ENCODE data around the gene NECTIN1.

NECTIN1 gene

DNA sequence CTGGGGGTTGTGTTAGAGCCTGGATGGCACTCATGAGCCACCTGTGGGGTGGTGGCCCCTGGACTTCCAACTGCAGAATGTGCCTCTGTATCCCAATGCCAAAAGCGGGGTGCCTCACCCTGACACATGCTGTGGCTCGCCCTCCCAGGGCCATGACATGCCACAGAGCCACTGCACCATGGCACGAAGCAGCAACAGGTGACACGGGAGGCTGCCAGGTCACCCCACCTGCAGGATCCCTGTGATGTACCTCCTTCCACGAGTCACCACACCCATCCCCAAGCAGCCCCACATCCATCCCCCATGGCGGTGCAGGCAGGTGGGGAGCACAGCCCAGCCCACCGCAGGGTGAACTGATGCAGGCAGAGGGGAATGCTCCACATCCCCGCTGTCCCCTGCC is 14.8 kb downstream of the NECTIN1 start:
- Histone ChIP-seq H3K27ac (ENCODE audit: low read depth, low read length) (no peak overlapping the region), H2AK5ac (ENCODE audit: low read length) (no peak overlapping the region), H3K23ac (ENCODE audit: low read length) (no peak overlapping the region), H3K4me1 (ENCODE audit: control insufficient read depth in 1 of 2, insufficient read depth in 2 of 2, low read length in 2 of 2) (peaks cover 2 to 8% of the 10 kb centered on the region in 2 experiments), H3K9ac (ENCODE audit: low read length) (no peak overlapping the region), H3K79me2 (ENCODE audit: control insufficient read depth, insufficient read depth, low read length, poor library complexity) (no peaks in the 10 kb centered on the region), H3K9me3 (ENCODE audit: insufficient read depth, low read depth, low read length) (no peaks in the 10 kb centered on the region), H4K8ac (ENCODE audit: low read depth, low read length) (no peak overlapping the region), H3K18ac (ENCODE audit: low read length) (no peak overlapping the region), H2AFZ (ENCODE audit: insufficient read depth, low read length, poor library complexity) (no peak overlapping the region), H3K4ac (ENCODE audit: low read depth, low read length) (peak overlapping the region; percentile 39), H2BK5ac (ENCODE audit: low read depth, low read length, poor library complexity) (no peak overlapping the region), H4K91ac (ENCODE audit: low read depth, low read length) (no peak overlapping the region), H3K36me3 (ENCODE audit: control insufficient read depth in 1 of 2, insufficient read depth in 2 of 2, low read length in 2 of 2) (no peaks in the 10 kb centered on the region), H3K14ac (ENCODE audit: low read length) (no peak overlapping the region), H3K4me3 (ENCODE audit: low read depth, low read length) (no peak overlapping the region), H3K79me1 (ENCODE audit: low read length) (no peaks in the 10 kb centered on the region), H2BK12ac (ENCODE audit: low read length) (no peak overlapping the region), H3K4me2 (ENCODE audit: low read length) (no peak overlapping the region), H4K12ac (ENCODE audit: low read depth, low read length) (no peak overlapping the region), H3K27me3 (ENCODE audit: insufficient read depth, low read length) (no peaks in the 10 kb centered on the region), H2BK120ac (ENCODE audit: insufficient read depth, low read length, poor library complexity) (no peak overlapping the region)
- WGBS (ENCODE audit: extremely low coverage, insufficient coverage, insufficient read length), result no CpG with 5 or more reads among the region's 8 CpGs
- no peak for DNase-seq

DNA sequence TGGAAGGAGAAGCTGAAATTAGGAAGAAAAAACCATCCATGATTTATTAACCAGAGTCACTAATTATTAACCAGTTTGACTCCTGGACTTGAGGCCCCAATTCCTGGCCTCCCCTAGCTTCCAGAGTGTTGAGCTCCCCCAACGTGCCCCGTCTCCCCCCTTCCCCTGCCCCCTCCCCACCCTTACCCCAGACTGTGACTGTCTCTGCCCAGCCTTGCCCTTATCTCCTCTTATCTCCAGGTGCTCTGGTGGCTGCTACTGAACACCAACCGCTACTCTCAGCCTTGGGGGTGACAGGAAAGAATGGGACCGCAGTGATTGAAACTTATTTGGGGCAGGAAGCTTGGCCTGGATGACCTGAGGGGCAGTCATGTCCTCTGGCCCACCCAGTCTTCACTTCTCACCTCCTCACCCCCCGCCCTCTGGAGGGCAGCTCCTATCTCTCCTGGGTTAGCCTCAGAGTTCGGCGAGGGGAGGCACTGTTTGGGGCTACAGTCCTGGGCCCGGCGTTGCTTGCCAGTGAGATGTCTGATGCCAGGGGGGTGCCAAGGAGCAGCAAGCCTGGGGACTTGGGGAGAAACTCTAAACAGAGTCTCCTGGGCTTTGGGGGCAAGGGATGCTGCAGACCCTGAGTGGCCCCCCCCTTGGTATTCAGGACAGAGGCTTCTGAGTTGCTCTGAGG is 15.5 kb downstream of the NECTIN1 start:
- Histone ChIP-seq H3K27me3 (ENCODE audit: insufficient read depth, low read length) (no peaks in the 10 kb centered on the region), H2AK5ac (ENCODE audit: low read length) (no peak overlapping the region), H3K27ac (ENCODE audit: low read depth, low read length) (no peak overlapping the region), H2BK12ac (ENCODE audit: low read length) (no peak overlapping the region), H4K91ac (ENCODE audit: low read depth, low read length) (no peak overlapping the region), H3K79me2 (ENCODE audit: control insufficient read depth, insufficient read depth, low read length, poor library complexity) (no peaks in the 10 kb centered on the region), H3K4me2 (ENCODE audit: low read length) (no peak overlapping the region), H3K23ac (ENCODE audit: low read length) (no peak overlapping the region), H3K9ac (ENCODE audit: low read length) (no peak overlapping the region), H2BK5ac (ENCODE audit: low read depth, low read length, poor library complexity) (no peak overlapping the region), H2BK120ac (ENCODE audit: insufficient read depth, low read length, poor library complexity) (no peak overlapping the region), H4K12ac (ENCODE audit: low read depth, low read length) (no peak overlapping the region), H3K4ac (ENCODE audit: low read depth, low read length) (no peak overlapping the region), H3K36me3 (ENCODE audit: control insufficient read depth in 1 of 2, insufficient read depth in 2 of 2, low read length in 2 of 2) (no peaks in the 10 kb centered on the region), H3K79me1 (ENCODE audit: low read length) (no peaks in the 10 kb centered on the region), H4K8ac (ENCODE audit: low read depth, low read length) (no peak overlapping the region), H3K14ac (ENCODE audit: low read length) (no peak overlapping the region), H3K4me3 (ENCODE audit: low read depth, low read length) (no peak overlapping the region), H3K18ac (ENCODE audit: low read length) (no peak overlapping the region), H2AFZ (ENCODE audit: insufficient read depth, low read length, poor library complexity) (no peak overlapping the region), H3K4me1 (ENCODE audit: control insufficient read depth in 1 of 2, insufficient read depth in 2 of 2, low read length in 2 of 2) (peaks cover 2 to 8% of the 10 kb centered on the region in 2 experiments), H3K9me3 (ENCODE audit: insufficient read depth, low read depth, low read length) (no peaks in the 10 kb centered on the region)
- no CpG with 5 or more reads among the region's 9 CpGs for WGBS (ENCODE audit: extremely low coverage, insufficient coverage, insufficient read length)
- no peak for DNase-seq

GRCh38 chr11:119712459-119713358 is 16.3 kb downstream of the NECTIN1 start:
- H3K9me3 ChIP-seq (ENCODE audit: insufficient read depth, low read depth, low read length), result no peaks in the 10 kb centered on the region
- WGBS (ENCODE audit: extremely low coverage, insufficient coverage, insufficient read length), result no CpG with 5 or more reads among the region's 10 CpGs
- H3K18ac ChIP-seq (ENCODE audit: low read length), result no peak overlapping the region
- H2BK5ac ChIP-seq (ENCODE audit: low read depth, low read length, poor library complexity), result no peak overlapping the region
- H3K4me3 ChIP-seq (ENCODE audit: low read depth, low read length), result no peak overlapping the region
- no peak overlapping the region for H3K4ac ChIP-seq (ENCODE audit: low read depth, low read length)
- no peaks in the 10 kb centered on the region for H3K27me3 ChIP-seq (ENCODE audit: insufficient read depth, low read length)
- H3K4me1 ChIP-seq (ENCODE audit: control insufficient read depth in 1 of 2, insufficient read depth in 2 of 2, low read length in 2 of 2), result peaks cover 2 to 8% of the 10 kb centered on the region in 2 experiments
- H3K4me2 ChIP-seq (ENCODE audit: low read length), result no peak overlapping the region
- no peak overlapping the region for H4K8ac ChIP-seq (ENCODE audit: low read depth, low read length)
- H3K79me2 ChIP-seq (ENCODE audit: control insufficient read depth, insufficient read depth, low read length, poor library complexity), result no peaks in the 10 kb centered on the region
- H2AK5ac ChIP-seq (ENCODE audit: low read length), result no peak overlapping the region
- no peak for DNase-seq
- H3K23ac ChIP-seq (ENCODE audit: low read length), result no peak overlapping the region
- H3K14ac ChIP-seq (ENCODE audit: low read length), result no peak overlapping the region
- H3K27ac ChIP-seq (ENCODE audit: low read depth, low read length), result no peak overlapping the region
- H4K12ac ChIP-seq (ENCODE audit: low read depth, low read length), result no peak overlapping the region
- no peaks in the 10 kb centered on the region for H3K79me1 ChIP-seq (ENCODE audit: low read length)
- H2BK12ac ChIP-seq (ENCODE audit: low read length), result no peak overlapping the region
- H3K36me3 ChIP-seq (ENCODE audit: control insufficient read depth in 1 of 2, insufficient read depth in 2 of 2, low read length in 2 of 2), result no peaks in the 10 kb centered on the region
- H2AFZ ChIP-seq (ENCODE audit: insufficient read depth, low read length, poor library complexity), result no peak overlapping the region
- H2BK120ac ChIP-seq (ENCODE audit: insufficient read depth, low read length, poor library complexity), result no peak overlapping the region
- no peak overlapping the region for H4K91ac ChIP-seq (ENCODE audit: low read depth, low read length)
- no peak overlapping the region for H3K9ac ChIP-seq (ENCODE audit: low read length)

DNA sequence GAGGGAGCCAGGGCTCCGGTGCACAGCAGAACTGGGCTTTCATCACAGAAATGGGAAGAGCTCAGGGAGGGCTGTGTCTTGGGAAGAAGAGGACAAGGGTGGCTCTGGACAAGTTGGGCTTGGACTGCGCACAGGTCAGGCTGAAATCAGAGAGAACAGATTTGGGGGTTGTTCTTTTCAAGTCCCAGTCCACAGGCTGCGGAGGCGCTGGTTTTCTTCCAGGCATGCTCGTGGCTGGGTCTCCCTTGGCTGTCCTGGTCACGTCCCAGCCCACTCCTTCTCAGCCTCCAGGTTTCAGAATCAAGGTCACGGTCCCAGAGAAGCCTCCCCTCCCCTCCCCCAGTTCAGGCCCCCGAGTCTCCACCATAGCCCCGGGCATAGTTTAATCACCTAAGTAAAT is 17.0 kb downstream of the NECTIN1 start:
- no peaks in the 10 kb centered on the region for H3K27me3 ChIP-seq (ENCODE audit: insufficient read depth, low read length)

More for the DNA sequence above, 17.0 kb downstream of the NECTIN1 start:
- Histone ChIP-seq H3K79me1 (ENCODE audit: low read length) (no peaks in the 10 kb centered on the region), H3K9me3 (ENCODE audit: insufficient read depth, low read depth, low read length) (no peaks in the 10 kb centered on the region), H2AK5ac (ENCODE audit: low read length) (no peak overlapping the region), H3K4ac (ENCODE audit: low read depth, low read length) (no peak overlapping the region), H2AFZ (ENCODE audit: insufficient read depth, low read length, poor library complexity) (no peak overlapping the region), H3K4me3 (ENCODE audit: low read depth, low read length) (no peak overlapping the region), H4K12ac (ENCODE audit: low read depth, low read length) (no peak overlapping the region), H3K4me1 (ENCODE audit: control insufficient read depth in 1 of 2, insufficient read depth in 2 of 2, low read length in 2 of 2) (peaks cover 2 to 8% of the 10 kb centered on the region in 2 experiments), H2BK12ac (ENCODE audit: low read length) (no peak overlapping the region), H3K14ac (ENCODE audit: low read length) (no peak overlapping the region), H3K79me2 (ENCODE audit: control insufficient read depth, insufficient read depth, low read length, poor library complexity) (no peaks in the 10 kb centered on the region), H3K27ac (ENCODE audit: low read depth, low read length) (no peak overlapping the region), H3K9ac (ENCODE audit: low read length) (no peak overlapping the region), H4K8ac (ENCODE audit: low read depth, low read length) (no peak overlapping the region), H3K23ac (ENCODE audit: low read length) (no peak overlapping the region), H3K4me2 (ENCODE audit: low read length) (no peak overlapping the region), H3K18ac (ENCODE audit: low read length) (no peak overlapping the region), H2BK5ac (ENCODE audit: low read depth, low read length, poor library complexity) (no peak overlapping the region), H2BK120ac (ENCODE audit: insufficient read depth, low read length, poor library complexity) (no peak overlapping the region), H4K91ac (ENCODE audit: low read depth, low read length) (no peak overlapping the region), H3K36me3 (ENCODE audit: control insufficient read depth in 1 of 2, insufficient read depth in 2 of 2, low read length in 2 of 2) (no peaks in the 10 kb centered on the region)
- WGBS (ENCODE audit: extremely low coverage, insufficient coverage, insufficient read length), result no CpG with 5 or more reads among the region's 9 CpGs
- DNase-seq, result no peak

Measured in trophoblast cell (in vitro differentiated cells and primary cell).